Lower leg skin (tissue), 3 donors: ENCODE data around the gene ABI1.

ENCODE experiments used
- POLR2A ChIP-seq, 2 donors: fragments of 450-650 bp; IDR thresholded peaks; one replicate each; pipeline ENCODE4 v1.6.1; 2016 to 2017; ENCODE audit warnings: antibody characterized with exemption in 2 of 2, mild to moderate bottlenecking in 1 of 2, moderate library complexity in 1 of 2
- TF ChIP-seq, protein P1 (sequence below), 3 donors: fragments of 450-650 bp; IDR thresholded peaks; one replicate each; pipeline ENCODE4 v1.5.1; 2016; ENCODE audit warnings: antibody characterized with exemption in 3 of 3, mild to moderate bottlenecking in 3 of 3, moderate library complexity in 2 of 3

DNA sequence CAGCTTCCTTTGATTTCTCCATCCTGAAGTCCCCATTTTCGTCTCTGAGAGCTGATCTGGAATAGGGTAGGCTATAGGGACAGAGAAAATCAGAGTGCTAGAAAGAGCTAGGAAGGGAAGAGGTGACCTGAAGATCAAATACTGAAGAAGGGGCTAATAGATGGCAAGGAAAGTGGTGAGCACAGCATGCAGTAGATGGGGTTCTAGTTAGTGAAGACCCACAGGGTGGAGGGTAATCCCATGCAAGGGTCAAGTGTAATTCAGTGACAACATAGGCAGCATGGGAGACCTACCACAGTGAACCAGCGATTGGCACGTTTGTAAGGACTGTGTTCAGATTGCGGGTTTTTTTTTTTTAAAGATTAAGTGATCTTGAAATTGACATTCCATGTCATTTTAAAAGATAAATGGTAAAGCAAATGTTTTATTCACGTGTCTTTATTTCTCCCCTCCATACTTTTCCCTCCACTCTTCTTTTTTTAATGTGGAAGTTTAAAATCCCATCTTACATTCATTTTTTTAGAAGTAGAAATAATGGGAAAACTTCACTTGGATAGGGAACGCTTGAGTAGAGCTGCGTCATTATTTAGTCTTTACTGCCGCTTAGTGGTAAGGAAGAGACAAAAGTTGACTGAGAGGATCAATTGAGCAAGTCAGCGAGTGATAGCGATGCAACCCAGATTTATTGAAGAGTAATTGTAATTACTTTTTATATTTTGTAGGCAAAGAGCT is 21.0 kb upstream of the ABI1 start:
- TF ChIP-seq, protein P1, sequence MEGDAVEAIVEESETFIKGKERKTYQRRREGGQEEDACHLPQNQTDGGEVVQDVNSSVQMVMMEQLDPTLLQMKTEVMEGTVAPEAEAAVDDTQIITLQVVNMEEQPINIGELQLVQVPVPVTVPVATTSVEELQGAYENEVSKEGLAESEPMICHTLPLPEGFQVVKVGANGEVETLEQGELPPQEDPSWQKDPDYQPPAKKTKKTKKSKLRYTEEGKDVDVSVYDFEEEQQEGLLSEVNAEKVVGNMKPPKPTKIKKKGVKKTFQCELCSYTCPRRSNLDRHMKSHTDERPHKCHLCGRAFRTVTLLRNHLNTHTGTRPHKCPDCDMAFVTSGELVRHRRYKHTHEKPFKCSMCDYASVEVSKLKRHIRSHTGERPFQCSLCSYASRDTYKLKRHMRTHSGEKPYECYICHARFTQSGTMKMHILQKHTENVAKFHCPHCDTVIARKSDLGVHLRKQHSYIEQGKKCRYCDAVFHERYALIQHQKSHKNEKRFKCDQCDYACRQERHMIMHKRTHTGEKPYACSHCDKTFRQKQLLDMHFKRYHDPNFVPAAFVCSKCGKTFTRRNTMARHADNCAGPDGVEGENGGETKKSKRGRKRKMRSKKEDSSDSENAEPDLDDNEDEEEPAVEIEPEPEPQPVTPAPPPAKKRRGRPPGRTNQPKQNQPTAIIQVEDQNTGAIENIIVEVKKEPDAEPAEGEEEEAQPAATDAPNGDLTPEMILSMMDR (IDR thresholded peaks at IDR 0.05): no peak
- TF ChIP-seq POLR2A (IDR thresholded peaks at IDR 0.05): no peak
